ENCODE data around the gene NBR1.
A peak's percentile ranks its signal among the peaks of the same experiment; 100 is the strongest.
"Not testable (repeated sequence)": the region's sequence is repeated elsewhere in the genome, so short reads cannot be mapped to it uniquely, and the experiment has no call there.

NBR1 gene

GRCh38 chr17:43216762-43217613 lies 46.0 kb downstream of the NBR1 start:
- DNase-seq, result no peak

GRCh38 chr17:43217614-43218087 lies 46.6 kb downstream of the NBR1 start:
- no peak for DNase-seq

- no peak for DNase-seq
Observed at GRCh38 chr17:43219001-43219400, 48.0 kb downstream of the NBR1 start.

- no peak for DNase-seq
Observed at GRCh38 chr17:43219746-43220380, 48.8 kb downstream of the NBR1 start.

GRCh38 chr17:43220511-43221125 lies 49.6 kb downstream of the NBR1 start:
- DNase-seq, result no peak

GRCh38 chr17:43224146-43224705 lies 53.2 kb downstream of the NBR1 start:
- DNase-seq, result peak; percentile 8

- no peak for DNase-seq
Observed at GRCh38 chr17:43226393-43226792, 55.4 kb downstream of the NBR1 start.

GRCh38 chr17:43228020-43228782 lies 57.2 kb downstream of the NBR1 start, which contains the start of gene CCDC200:
Gene CCDC200, minus strand, starts transcription at chr17:43228623. Its CDS starts 69 bp downstream, at chr17:43228554.
- not testable (repeated sequence) for DNase-seq

GRCh38 chr17:43231205-43232020 lies 60.4 kb downstream of the NBR1 start:
- DNase-seq, result peak; percentile 12

- DNase-seq, result not testable (repeated sequence)
Observed at GRCh38 chr17:43232021-43232699, 61.1 kb downstream of the NBR1 start.

- not testable (repeated sequence) for DNase-seq
Observed at GRCh38 chr17:43233263-43233662, 62.2 kb downstream of the NBR1 start.

- not testable (repeated sequence) for DNase-seq
Observed at GRCh38 chr17:43233877-43234276, 62.9 kb downstream of the NBR1 start, which contains the start of gene RNU2-1. Gene RNU2-1, minus strand, starts transcription at chr17:43233977.

- DNase-seq, result not testable (repeated sequence)
Observed at GRCh38 chr17:43239597-43239996, 68.6 kb downstream of the NBR1 start.

GRCh38 chr17:43240596-43241352 lies 69.8 kb downstream of the NBR1 start:
- DNase-seq, result not testable (repeated sequence)

GRCh38 chr17:43246456-43246855 lies 75.4 kb downstream of the NBR1 start:
- DNase-seq, result not testable (repeated sequence)
